HepG2 (cell line): ENCODE results near the gene RIBC1. TPM values are rescaled to one million over a fixed set of nuclear protein-coding genes. Genes with fewer than 3 reads are reported as not detected.

Source experiments
- BRCA1 ChIP-seq: sonication (generic); formaldehyde crosslinking; IDR thresholded peaks from 2 replicates; pipeline ENCODE4 v1.4.0; 2020; ENCODE audit warnings: missing genetic modification reagents
- HOXA7 ChIP-seq: sonication (generic); formaldehyde crosslinking; IDR thresholded peaks from 2 replicates; pipeline ENCODE4 v1.8.1; 2022; ENCODE audit warnings: mild to moderate bottlenecking, missing genetic modification reagents, moderate library complexity
- RARA ChIP-seq: IDR thresholded peaks from 2 replicates; pipeline ENCODE4 v1.6.1; 2016; ENCODE audit warnings: missing genetic modification reagents, missing compliant biosample characterization
- SRY ChIP-seq: sonication (generic); formaldehyde crosslinking; IDR thresholded peaks from 2 replicates; pipeline ENCODE4 v1.8.0; 2022; ENCODE audit warnings: mild to moderate bottlenecking, missing genetic modification reagents
- TOE1 ChIP-seq: sonication (generic); formaldehyde crosslinking; IDR thresholded peaks from 2 replicates; pipeline ENCODE4 v1.4.0; 2020; ENCODE audit warnings: mild to moderate bottlenecking, missing genetic modification reagents
- YEATS4 ChIP-seq: sonication (generic); formaldehyde crosslinking; IDR thresholded peaks from 2 replicates; pipeline ENCODE4 v1.4.0; 2020; ENCODE audit warnings: missing genetic modification reagents, borderline replicate concordance
- ZNF160 ChIP-seq: sonication (generic); formaldehyde crosslinking; IDR thresholded peaks from 2 replicates; pipeline ENCODE4 v1.8.0; 2022; ENCODE audit warnings: mild to moderate bottlenecking, inconsistent platforms, missing genetic modification reagents
- ZNF292 ChIP-seq: sonication (generic); formaldehyde crosslinking; IDR thresholded peaks from 2 replicates; pipeline ENCODE4 v1.8.1; 2022; ENCODE audit warnings: mild to moderate bottlenecking, low read depth, missing genetic modification reagents, borderline replicate concordance
- ZNF317 ChIP-seq: sonication (generic); formaldehyde crosslinking; IDR thresholded peaks from 2 replicates; pipeline ENCODE4 v1.5.0; 2020; ENCODE audit warnings: mild to moderate bottlenecking, missing genetic modification reagents
- polyA plus RNA-seq, 8 experiments: library from polyadenylated mRNA; depleted of rRNA in 3 of 8; stranded (reverse) in 7 of 8; unstranded in 1 of 8; fragments of >200 nt; fragmentation: Illumina TruSeq in 4 of 8; extraction: Trizol in 4 of 8; gene quantifications; 2 replicates each; pipeline versions ENCODE4 v1.2.1 to v1.2.3, GENCODE V29; 2011 to 2016; ENCODE audit warnings: low read depth in 4 of 8, missing spikeins in 1 of 8, mixed read lengths in 1 of 8; ENCODE audit not compliant: insufficient read depth in 1 of 8
- total RNA-seq, 5 experiments: library from RNA; depleted of rRNA; stranded (reverse); fragments of >200 nt; fragmentation: Illumina TruSeq; extraction: Trizol; gene quantifications; 2 replicates each; pipeline ENCODE4 v1.2.3, GENCODE V29; 2016; ENCODE audit warnings: low read depth in 1 of 5
- TF ChIP-seq, protein P1 (sequence below): sonication (generic); formaldehyde crosslinking; IDR thresholded peaks from 2 replicates; pipeline ENCODE4 v1.8.0; 2022; ENCODE audit warnings: mild to moderate bottlenecking, missing genetic modification reagents; ENCODE audit not compliant: insufficient replicate concordance
- TF ChIP-seq, protein P2 (sequence below): sonication (generic); formaldehyde crosslinking; IDR thresholded peaks from 2 replicates; pipeline ENCODE4 v1.5.0; 2020; ENCODE audit warnings: missing genetic modification reagents
- TF ChIP-seq, protein P3 (sequence below): sonication (generic); formaldehyde crosslinking; IDR thresholded peaks from 2 replicates; pipeline ENCODE4 v1.9.0; 2022; ENCODE audit warnings: low read depth, missing genetic modification reagents

The RIBC1 gene
- total and polyA plus RNA-seq, 2 of the 13 experiments (the other 11 are each of a cell fraction or from before 2014, with no cell fraction given) = 0.55 TPM; not detected in 1

DNA sequence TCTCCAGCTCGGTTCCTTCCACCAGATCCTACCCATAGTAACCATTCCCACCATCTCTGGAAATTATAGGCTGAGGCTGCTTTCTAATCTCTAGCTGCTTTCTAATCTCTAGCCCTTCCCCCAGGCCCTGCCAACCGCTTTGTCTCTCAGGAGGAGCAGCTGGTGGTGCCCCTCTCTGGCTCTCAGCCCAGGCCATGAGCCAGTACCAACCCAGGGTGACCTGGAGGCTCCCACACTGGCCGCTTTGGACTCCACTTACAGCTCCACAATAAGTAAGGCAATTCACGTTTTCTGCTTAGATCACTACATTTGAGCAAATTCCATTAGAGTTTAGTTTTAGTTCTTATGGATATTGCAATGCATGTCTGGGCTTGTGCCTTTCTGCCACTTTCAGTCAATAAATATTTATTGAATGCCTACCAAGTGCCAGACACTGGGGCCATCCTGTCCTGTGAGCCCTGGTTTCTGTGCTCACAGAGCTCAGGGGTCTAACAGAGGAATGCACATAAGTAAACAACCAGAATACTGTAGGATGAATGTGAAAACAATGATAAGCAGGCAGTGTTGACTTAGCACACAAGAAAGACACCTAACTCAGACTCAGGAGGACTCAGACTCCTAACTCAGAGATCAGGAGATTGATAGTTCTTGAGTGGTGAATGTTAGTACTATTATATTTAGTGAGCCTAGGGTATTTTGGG, 39.1 kb upstream of the RIBC1 start (continued):
- TF ChIP-seq, protein P1, sequence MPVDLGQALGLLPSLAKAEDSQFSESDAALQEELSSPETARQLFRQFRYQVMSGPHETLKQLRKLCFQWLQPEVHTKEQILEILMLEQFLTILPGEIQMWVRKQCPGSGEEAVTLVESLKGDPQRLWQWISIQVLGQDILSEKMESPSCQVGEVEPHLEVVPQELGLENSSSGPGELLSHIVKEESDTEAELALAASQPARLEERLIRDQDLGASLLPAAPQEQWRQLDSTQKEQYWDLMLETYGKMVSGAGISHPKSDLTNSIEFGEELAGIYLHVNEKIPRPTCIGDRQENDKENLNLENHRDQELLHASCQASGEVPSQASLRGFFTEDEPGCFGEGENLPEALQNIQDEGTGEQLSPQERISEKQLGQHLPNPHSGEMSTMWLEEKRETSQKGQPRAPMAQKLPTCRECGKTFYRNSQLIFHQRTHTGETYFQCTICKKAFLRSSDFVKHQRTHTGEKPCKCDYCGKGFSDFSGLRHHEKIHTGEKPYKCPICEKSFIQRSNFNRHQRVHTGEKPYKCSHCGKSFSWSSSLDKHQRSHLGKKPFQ = no peak
- no peak for TF ChIP-seq BRCA1 (CRISPR knock-in tag)
- no peak for TF ChIP-seq RARA
- TF ChIP-seq, protein P2, sequence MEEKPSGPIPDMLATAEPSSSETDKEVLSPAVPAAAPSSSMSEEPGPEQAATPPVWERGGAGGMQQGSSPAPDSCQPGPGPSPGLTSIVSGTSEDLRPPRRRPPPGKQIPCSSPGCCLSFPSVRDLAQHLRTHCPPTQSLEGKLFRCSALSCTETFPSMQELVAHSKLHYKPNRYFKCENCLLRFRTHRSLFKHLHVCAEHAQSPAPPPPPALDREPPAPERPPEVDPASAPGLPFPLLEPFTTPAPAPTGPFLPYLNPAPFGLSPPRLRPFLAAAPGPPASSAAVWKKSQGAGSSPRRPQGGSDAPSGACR = no peak
- TF ChIP-seq, protein P3, sequence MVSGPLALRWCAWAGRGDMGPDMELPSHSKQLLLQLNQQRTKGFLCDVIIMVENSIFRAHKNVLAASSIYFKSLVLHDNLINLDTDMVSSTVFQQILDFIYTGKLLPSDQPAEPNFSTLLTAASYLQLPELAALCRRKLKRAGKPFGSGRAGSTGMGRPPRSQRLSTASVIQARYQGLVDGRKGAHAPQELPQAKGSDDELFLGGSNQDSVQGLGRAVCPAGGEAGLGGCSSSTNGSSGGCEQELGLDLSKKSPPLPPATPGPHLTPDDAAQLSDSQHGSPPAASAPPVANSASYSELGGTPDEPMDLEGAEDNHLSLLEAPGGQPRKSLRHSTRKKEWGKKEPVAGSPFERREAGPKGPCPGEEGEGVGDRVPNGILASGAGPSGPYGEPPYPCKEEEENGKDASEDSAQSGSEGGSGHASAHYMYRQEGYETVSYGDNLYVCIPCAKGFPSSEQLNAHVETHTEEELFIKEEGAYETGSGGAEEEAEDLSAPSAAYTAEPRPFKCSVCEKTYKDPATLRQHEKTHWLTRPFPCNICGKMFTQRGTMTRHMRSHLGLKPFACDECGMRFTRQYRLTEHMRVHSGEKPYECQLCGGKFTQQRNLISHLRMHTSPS (CRISPR knock-in tag) = no peak; the same call in 1 of the 2 replicates
- TF ChIP-seq HOXA7 (CRISPR knock-in tag) = no peak
- TF ChIP-seq ZNF317 (CRISPR knock-in tag) = peak; percentile 65; the same call in 1 of the 2 replicates
- TF ChIP-seq ZNF292 (CRISPR knock-in tag) = no peak
- TF ChIP-seq TOE1 (CRISPR knock-in tag) = no peak
- TF ChIP-seq SRY (CRISPR knock-in tag) = no peak
- TF ChIP-seq YEATS4 = no peak
- TF ChIP-seq ZNF160 = no peak
